GM06990 (cell line): ENCODE measurements around the gene TRIM67.
"Not testable (repeated sequence)": the region's sequence is repeated elsewhere in the genome, so short reads cannot be mapped to it uniquely, and the experiment has no call there.

Experiments
- DNase-seq: peaks from one replicate; pipeline ENCODE4 v3.0.0-alpha.2; 2011; ENCODE audit not compliant: insufficient read length; ENCODE audit errors: extremely low read depth
- H3K27me3 ChIP-seq: replicated peaks from 2 replicates; pipeline ENCODE4 v1.6.0; 2011; ENCODE audit warnings: low read length; ENCODE audit not compliant: control insufficient read depth, insufficient read depth
- H3K36me3 ChIP-seq: 2 replicates; pipeline ENCODE4 v1.5.1; 2011; ENCODE audit warnings: low read length; ENCODE audit not compliant: control insufficient read depth, insufficient read depth
- H3K4me3 ChIP-seq: replicated peaks from 2 replicates; pipeline ENCODE4 v1.5.1; 2011; ENCODE audit warnings: low read depth, mild to moderate bottlenecking, control low read depth, low read length
- CTCF ChIP-seq: IDR thresholded peaks from 2 replicates; pipeline ENCODE4 v1.5.1; 2011; ENCODE audit warnings: low read length, control low read depth, mild to moderate bottlenecking, inconsistent platforms; ENCODE audit not compliant: insufficient read depth, poor library complexity, severe bottlenecking

Gene TRIM67

GRCh38 chr1:231210126-231210525, 48.3 kb downstream of the TRIM67 start:
- DNase-seq = no peak
- TF ChIP-seq CTCF = no peak
- no peaks in the 10 kb centered on the region for H3K27me3 ChIP-seq
- H3K4me3 ChIP-seq = no peak overlapping the region
- no peaks in the 10 kb centered on the region for H3K36me3 ChIP-seq

GRCh38 chr1:231211005-231211857, 49.4 kb downstream of the TRIM67 start:
- H3K36me3 ChIP-seq = no peaks in the 10 kb centered on the region
- peak overlapping the region; percentile 57 for H3K4me3 ChIP-seq
- DNase-seq = peak; percentile 87
- TF ChIP-seq CTCF = peak; percentile 88
- no peaks in the 10 kb centered on the region for H3K27me3 ChIP-seq

GRCh38 chr1:231212301-231212700, 50.4 kb downstream of the TRIM67 start:
- H3K4me3 ChIP-seq, DNase-seq, H3K36me3 ChIP-seq, H3K27me3 ChIP-seq: not testable (repeated sequence)

- TF ChIP-seq CTCF = no peak
- no peaks in the 10 kb centered on the region for H3K27me3 ChIP-seq
Measured at GRCh38 chr1:231213831-231214573, 52.1 kb downstream of the TRIM67 start.

GRCh38 chr1:231214918-231215680, 53.2 kb downstream of the TRIM67 start:
- TF ChIP-seq CTCF = no peak
- Histone ChIP-seq H3K36me3 (no peaks in the 10 kb centered on the region), H3K4me3 (no peak overlapping the region), H3K27me3 (no peaks in the 10 kb centered on the region)
- no peak for DNase-seq

More at GRCh38 chr1:231213831-231214573, 52.1 kb downstream of the TRIM67 start:
- no peak for DNase-seq
- Histone ChIP-seq H3K4me3 (no peak overlapping the region), H3K36me3 (no peaks in the 10 kb centered on the region)
